Activated CD4-positive, alpha-beta memory T cell treated with anti-CD3 and anti-CD28 coated beads for 36 hours (primary cell): ENCODE measurements around the gene PDK2. TPM values are rescaled to one million over a fixed set of nuclear protein-coding genes. Genes with fewer than 3 reads are reported as not detected.

ENCODE experiments used
- CTCF ChIA-PET: fragments of 350-600 bp; sonication (Branson Sonifier 250); formaldehyde crosslinking; loops from one replicate; lab custom pipeline; 2021; ENCODE audit warnings: antibody characterized with exemption, inconsistent platforms; lab: Charles Lee
- POLR2A ChIA-PET: fragments of 350-600 bp; sonication (Branson Sonifier 250); formaldehyde crosslinking; loops from one replicate; lab custom pipeline; 2021; ENCODE audit warnings: antibody characterized with exemption; lab: Charles Lee
- DNase-seq: peaks from one replicate; pipeline ENCODE4 v3.0.0-alpha.2; 2020
- H3K27ac Mint-ChIP-seq: one replicate; pipeline ENCODE4 v1.8.0; 2021; ENCODE audit warnings: mixed read lengths
- H3K27me3 Mint-ChIP-seq: one replicate; pipeline ENCODE4 v1.8.0; 2021; ENCODE audit warnings: mixed read lengths
- H3K36me3 Mint-ChIP-seq: one replicate; pipeline ENCODE4 v1.8.0; 2021; ENCODE audit warnings: mixed read lengths
- H3K4me1 Mint-ChIP-seq: one replicate; pipeline ENCODE4 v1.8.0; 2021; ENCODE audit warnings: low read depth, mixed read lengths
- H3K4me3 Mint-ChIP-seq: one replicate; pipeline ENCODE4 v1.8.0; 2021; ENCODE audit warnings: mild to moderate bottlenecking, mixed read lengths
- H3K9me3 Mint-ChIP-seq: one replicate; pipeline ENCODE4 v1.8.0; 2021; ENCODE audit warnings: mixed read lengths
- intact Hi-C: fragments of 100-400 bp; cut with micrococcal nuclease; formaldehyde crosslinking; loops from one replicate; pipeline ENCODE4 v1.15.1; 2023
- total RNA-seq, 2 experiments: library from RNA; stranded (reverse); gene quantifications; one replicate each; pipeline ENCODE4 v1.2.3, GENCODE V29; 2021

Gene PDK2
- total RNA-seq, 2 experiments from 2014 or later = 13.3 to 14.6 TPM

DNA sequence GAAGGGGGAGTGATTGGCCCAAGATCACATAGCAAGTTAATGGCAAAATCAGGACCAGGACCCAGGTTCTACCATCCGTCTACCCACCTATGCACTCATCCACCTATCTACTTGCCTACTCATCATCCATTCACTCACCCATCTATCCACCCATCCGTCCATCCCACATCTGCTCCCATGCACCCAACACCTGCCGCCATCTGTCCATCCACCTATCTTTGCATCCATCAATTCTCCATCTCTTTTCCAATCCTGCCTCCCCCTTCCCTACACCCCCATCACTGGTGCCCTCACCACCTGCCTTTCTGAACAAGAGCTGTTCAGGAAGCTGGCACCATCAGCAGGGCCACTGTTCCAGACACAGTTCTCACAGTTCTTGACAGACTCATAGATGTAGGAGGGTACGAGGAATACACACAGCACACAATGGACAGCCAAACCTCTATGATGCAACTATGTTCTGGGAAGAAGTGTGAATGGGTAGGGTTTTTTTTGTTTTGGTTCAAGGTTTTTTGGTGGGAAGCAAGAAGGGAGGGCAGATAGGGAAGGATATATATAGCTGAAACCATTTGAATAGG, 30.4 kb downstream of the PDK2 start:
- ChIA-PET POLR2A (no interaction called here), CTCF (interaction anchor here (0.7 to 1.7 kb wide), 4 partner anchors 11 to 44 kb away, joined by 3 to 6 read pairs (median 4); no protein-coding TSS in a partner anchor)
- no peak overlapping the region for H3K27ac Mint-ChIP-seq
- H3K9me3 Mint-ChIP-seq = no peaks in the 10 kb centered on the region
- DNase-seq = no peak
- intact Hi-C loops = no loop called here
- peaks cover 10% of the 10 kb centered on the region for H3K4me1 Mint-ChIP-seq
- peaks cover 6% of the 10 kb centered on the region for H3K27me3 Mint-ChIP-seq
- H3K36me3 Mint-ChIP-seq = no peaks in the 10 kb centered on the region
- H3K4me3 Mint-ChIP-seq = no peak overlapping the region

DNA sequence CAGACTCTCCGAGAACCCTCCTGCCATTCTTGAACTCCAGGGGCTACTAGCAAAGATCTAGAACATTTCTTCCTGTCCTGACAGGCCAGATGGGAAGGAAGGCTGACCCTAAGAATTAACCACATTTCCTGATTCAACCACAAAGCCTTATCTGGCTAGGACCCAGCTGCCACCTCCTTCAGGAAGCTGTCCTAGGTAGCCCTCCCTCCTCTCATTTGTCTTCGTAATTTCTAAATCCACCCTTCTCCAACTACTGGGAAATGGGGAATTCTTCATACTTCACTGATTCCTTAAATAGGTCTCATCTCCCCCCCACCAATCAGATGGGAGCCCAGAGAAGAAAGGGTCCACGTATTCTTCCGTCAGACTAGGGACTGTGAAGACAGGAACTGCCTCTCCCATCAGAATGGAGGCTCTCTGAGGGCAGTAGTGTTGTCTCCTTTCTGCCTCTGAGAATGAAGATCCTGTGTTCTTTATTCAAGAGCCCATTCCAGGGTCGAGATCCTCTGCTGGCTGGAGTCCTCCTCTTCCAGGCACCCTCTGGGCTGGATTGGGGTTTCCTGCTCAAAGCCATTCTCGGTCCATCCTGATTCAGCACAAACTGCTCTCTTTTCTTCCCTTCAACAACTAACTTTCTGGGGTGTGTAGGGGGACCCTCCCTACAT, 32.7 kb downstream of the PDK2 start:
- ChIA-PET CTCF (no interaction called here), POLR2A (no interaction called here)
- intact Hi-C loops = no loop called here
- no peak overlapping the region for H3K27ac Mint-ChIP-seq
- peaks cover 2% of the 10 kb centered on the region for H3K36me3 Mint-ChIP-seq
- H3K4me1 Mint-ChIP-seq = peaks cover 27% of the 10 kb centered on the region
- no peaks in the 10 kb centered on the region for H3K9me3 Mint-ChIP-seq
- H3K27me3 Mint-ChIP-seq = peaks cover 10% of the 10 kb centered on the region
- DNase-seq = no peak
- no peak overlapping the region for H3K4me3 Mint-ChIP-seq

DNA sequence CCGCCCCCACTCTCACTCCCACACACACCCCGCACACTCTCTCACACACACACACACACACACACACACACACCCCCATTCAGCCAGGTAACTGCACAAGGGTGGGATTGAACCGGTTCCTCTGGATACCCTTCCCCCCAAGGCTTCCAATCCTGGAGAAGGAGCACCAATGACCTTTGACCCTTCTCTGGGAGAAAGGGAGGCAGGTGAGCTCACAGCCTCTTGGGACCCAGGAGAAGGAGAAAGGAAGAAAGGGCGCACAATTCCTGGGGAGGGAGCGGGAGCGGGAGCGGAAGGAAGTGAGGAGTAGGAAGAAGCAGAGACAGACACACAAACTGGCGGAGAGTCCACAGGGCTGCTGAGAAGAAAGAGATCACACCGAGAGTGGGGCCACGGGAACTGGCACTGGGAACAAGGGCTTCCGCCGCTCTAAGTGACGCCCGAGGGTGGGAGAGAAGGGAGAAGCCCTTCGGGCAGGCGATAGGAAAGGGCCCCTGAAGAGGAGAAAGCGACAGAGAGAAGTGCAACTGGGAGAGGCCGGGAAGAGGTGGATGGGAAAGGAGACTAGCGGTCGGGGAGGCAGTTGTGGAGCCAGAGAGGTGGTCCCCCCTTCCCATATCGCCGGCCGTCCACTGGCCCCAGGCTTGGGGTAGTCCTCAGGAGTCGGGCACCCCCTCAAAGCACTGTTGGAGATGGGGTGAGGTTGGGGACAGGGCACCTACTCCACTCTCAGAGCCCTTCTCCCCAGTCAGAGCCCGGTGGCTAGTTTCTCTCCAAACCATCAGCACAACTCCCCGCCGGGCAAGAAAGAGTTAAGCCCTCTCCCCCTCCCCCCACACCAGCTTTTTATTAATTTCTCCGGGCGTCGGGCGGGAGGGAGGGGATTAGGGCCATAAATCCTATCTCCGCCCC, 33.5 kb downstream of the PDK2 start:
- H3K36me3 Mint-ChIP-seq = peaks cover 5% of the 10 kb centered on the region
- H3K4me1 Mint-ChIP-seq = peaks cover 27% of the 10 kb centered on the region
- DNase-seq = no peak
- POLR2A ChIA-PET = no interaction called here
- H3K27me3 Mint-ChIP-seq = peaks cover 10% of the 10 kb centered on the region
- CTCF ChIA-PET = interaction anchor here (4.1 kb wide), 1 partner anchor 11 kb away, joined by 22 read pairs; no protein-coding TSS in a partner anchor
- no peak overlapping the region for H3K27ac Mint-ChIP-seq
- intact Hi-C loops = no loop called here
- H3K4me3 Mint-ChIP-seq = peak overlapping the region; percentile 35
- H3K9me3 Mint-ChIP-seq = no peaks in the 10 kb centered on the region

DNA sequence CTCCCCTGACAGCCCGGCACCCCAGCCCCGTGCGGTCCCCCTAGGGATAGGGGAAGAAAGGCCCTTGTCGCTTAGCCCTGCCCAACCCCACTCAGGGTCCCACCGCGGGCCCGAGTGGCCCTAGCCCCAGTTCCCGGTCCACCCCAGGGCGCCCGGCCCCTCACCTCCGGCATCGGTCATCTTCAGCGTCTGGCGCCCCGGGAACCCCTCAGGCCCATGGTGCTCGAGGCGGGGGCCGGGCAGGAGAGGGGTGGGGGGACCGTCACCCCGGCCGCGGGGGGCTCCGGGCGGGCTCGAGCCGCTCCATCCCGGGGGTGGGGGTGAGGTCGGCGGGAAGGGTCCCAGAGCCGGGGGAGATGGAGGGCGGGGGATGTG, 34.2 kb downstream of the PDK2 start:
- Mint-ChIP-seq H3K4me1 (peaks cover 27% of the 10 kb centered on the region), H3K9me3 (no peaks in the 10 kb centered on the region)
- POLR2A ChIA-PET = no interaction called here

DNA sequence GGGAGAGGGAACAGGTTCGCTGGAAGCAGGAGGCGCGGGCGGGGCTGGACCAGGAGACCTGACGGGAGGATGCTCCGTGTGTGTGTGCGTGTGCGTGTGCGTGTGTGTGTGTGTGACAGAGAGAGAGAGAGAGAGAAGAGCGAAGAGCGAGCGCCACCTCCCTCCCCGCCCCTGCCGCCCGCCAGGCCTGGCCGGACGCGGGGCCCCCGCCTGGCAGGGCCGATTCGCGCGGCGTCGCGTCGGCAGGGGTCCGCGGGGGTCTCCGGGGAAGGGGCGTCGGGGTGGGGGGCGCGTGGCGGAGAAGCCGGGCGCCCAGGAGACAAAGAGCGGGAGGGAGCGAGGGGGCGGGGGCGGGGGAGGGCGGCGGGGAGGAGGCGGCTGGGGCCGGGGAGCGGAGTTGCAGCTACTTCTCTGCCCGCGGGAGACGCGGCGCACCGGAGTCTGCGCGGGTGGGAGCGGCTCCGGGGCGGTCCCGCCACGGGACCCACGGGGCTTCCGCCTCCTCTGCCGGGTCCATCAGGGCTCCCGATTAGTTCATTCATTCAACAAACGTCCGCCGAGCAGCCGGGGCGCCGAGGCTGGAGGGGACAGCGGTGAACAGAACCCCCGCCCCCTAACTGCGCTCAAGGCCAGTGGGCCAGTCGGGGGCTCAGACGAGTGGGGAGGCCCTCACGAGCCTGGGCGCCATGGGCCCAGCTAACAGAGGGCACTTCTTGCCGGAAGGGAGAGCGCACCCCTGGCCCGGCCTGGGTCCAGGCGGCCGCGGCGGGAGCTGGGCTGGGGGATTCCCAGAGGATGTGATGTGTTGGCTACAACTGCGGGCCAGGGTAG, 34.8 kb downstream of the PDK2 start, which contains the start of gene SAMD14:
SAMD14 (minus strand) TSS at position 433 of the 831 bp plus-strand sequence. CDS start 5,201 bp downstream, outside the sequence.
- POLR2A ChIA-PET = interaction anchor here (0.6 to 1.2 kb wide), 2 partner anchors 12 to 100 kb away, joined by 3 to 4 read pairs; no protein-coding TSS in a partner anchor
- Mint-ChIP-seq H3K27ac (peak within 1 kb of the TSS; percentile 18), H3K4me3 (peak within 1 kb of the TSS; percentile 68), H3K4me1 (peaks cover 27% of the 10 kb centered on the region), H3K9me3 (no peaks in the 10 kb centered on the region), H3K36me3 (peaks cover 9% of the 10 kb centered on the region), H3K27me3 (peaks cover 10% of the 10 kb centered on the region)
- CTCF ChIA-PET = interaction anchor here (0.6 to 4.1 kb wide), 10 partner anchors 9 to 42 kb away, joined by 3 to 22 read pairs (median 6); partner anchors contain the start of gene PDK2
- DNase-seq = peak; percentile 63
- intact Hi-C loops = loop anchor here (2.0 kb wide), 1 partner anchor 21 kb away; the partner anchor contains the start of gene PPP1R9B

More for the DNA sequence above, 34.2 kb downstream of the PDK2 start:
- CTCF ChIA-PET = interaction anchor here (0.9 to 4.1 kb wide), 5 partner anchors 10 to 35 kb away, joined by 4 to 22 read pairs (median 10); partner anchors contain the start of gene PDK2
- intact Hi-C loops = no loop called here
- Mint-ChIP-seq H3K27me3 (peaks cover 10% of the 10 kb centered on the region), H3K4me3 (peak overlapping the region; percentile 68), H3K36me3 (peaks cover 9% of the 10 kb centered on the region), H3K27ac (peak overlapping the region; percentile 13)
- DNase-seq = no peak

DNA sequence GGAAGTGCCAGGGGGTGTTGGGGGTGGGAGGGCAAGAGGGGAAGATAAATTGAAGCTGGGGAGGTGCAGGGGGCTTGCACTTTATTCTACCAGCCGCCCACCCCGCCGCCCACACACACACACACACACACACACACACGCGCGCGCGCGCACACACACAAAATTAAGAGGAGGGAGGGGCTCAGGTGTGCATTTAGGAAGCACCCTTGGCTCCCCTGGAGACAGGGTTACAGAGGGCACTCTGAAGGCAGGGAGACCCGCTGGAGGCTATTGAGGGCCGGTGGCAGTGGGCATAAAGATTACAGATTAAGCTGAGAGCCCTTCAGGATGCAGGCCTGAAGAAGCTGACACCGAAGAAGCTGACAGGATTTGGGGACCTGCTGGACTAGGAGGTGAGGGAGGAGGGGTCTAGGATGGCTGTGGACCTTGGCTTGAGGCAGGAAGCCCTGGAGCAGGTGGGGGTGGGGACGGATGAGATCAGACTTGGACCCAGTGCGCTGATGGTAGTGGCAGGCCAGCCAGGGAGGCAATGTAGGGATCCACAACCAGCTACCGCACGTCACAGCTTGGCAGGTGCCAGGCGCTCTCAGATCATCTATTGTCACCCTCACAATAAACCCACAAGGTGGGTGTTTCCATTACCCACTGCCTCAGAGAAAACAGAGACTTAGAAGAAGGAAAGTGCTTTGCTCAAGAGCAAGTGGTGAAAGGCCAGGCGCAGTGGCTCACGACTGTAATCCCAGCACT, 35.6 kb downstream of the PDK2 start:
- DNase-seq = peak; percentile 33
- intact Hi-C loops = loop anchor here (2.0 kb wide), 1 partner anchor 20 kb away; the partner anchor contains the start of gene PPP1R9B
- CTCF ChIA-PET = interaction anchor here (0.6 to 4.1 kb wide), 9 partner anchors 8 to 43 kb away, joined by 3 to 22 read pairs (median 7); partner anchors contain the start of gene PDK2

DNA sequence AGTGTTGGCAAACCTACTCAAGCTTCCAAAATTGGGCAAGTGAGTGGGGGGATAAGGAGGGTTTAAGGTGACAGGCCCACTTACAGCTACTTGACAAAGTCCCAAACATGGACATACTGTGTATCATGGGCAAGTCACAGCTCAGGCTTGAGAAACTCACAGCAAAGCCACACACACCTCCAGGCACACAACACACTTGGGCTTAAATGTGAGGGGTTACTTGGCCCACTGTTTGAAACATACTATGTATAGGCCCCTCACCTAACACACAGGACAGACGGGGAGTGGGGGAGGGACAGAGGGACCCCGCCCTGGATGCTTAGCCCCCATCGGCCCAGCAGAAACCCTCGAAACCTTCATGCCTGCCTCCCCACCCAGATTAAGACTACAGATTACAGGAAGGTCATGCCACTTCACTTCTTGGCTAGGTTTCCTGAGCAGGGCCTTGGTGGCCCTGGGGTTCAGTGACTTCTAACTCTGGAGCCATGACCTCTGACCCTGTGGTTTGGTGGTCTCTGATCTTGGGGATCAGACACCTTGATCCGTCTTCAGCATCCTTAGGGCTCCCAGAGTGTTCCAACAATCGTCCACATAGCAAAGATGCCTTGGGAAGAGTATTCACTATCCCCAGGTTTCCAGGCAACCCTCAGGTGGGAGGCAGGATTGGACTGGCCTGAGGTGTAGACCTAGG, 37.1 kb downstream of the PDK2 start:
- Mint-ChIP-seq H3K4me3 (no peak overlapping the region), H3K4me1 (peaks cover 27% of the 10 kb centered on the region), H3K27ac (peak overlapping the region; percentile 23), H3K27me3 (peaks cover 10% of the 10 kb centered on the region), H3K36me3 (peaks cover 24% of the 10 kb centered on the region), H3K9me3 (no peaks in the 10 kb centered on the region)
- intact Hi-C loops = no loop called here
- no peak for DNase-seq
- ChIA-PET CTCF (interaction anchor here (0.7 to 4.1 kb wide), 6 partner anchors 15 to 68 kb away, joined by 3 to 22 read pairs (median 5); partner anchors contain the start of gene PPP1R9B), POLR2A (interaction anchor here (1.0 to 2.1 kb wide), 5 partner anchors 9 to 29 kb away, joined by 3 to 6 read pairs (median 3); no protein-coding TSS in a partner anchor)

More for the DNA sequence above, 35.6 kb downstream of the PDK2 start:
- Mint-ChIP-seq H3K9me3 (no peaks in the 10 kb centered on the region), H3K27me3 (peaks cover 10% of the 10 kb centered on the region), H3K27ac (peak overlapping the region; percentile 18), H3K36me3 (peaks cover 11% of the 10 kb centered on the region), H3K4me1 (peaks cover 27% of the 10 kb centered on the region), H3K4me3 (peak overlapping the region; percentile 62)
- POLR2A ChIA-PET = interaction anchor here (0.6 to 2.1 kb wide), 3 partner anchors 13 to 100 kb away, joined by 3 to 6 read pairs (median 4); no protein-coding TSS in a partner anchor

DNA sequence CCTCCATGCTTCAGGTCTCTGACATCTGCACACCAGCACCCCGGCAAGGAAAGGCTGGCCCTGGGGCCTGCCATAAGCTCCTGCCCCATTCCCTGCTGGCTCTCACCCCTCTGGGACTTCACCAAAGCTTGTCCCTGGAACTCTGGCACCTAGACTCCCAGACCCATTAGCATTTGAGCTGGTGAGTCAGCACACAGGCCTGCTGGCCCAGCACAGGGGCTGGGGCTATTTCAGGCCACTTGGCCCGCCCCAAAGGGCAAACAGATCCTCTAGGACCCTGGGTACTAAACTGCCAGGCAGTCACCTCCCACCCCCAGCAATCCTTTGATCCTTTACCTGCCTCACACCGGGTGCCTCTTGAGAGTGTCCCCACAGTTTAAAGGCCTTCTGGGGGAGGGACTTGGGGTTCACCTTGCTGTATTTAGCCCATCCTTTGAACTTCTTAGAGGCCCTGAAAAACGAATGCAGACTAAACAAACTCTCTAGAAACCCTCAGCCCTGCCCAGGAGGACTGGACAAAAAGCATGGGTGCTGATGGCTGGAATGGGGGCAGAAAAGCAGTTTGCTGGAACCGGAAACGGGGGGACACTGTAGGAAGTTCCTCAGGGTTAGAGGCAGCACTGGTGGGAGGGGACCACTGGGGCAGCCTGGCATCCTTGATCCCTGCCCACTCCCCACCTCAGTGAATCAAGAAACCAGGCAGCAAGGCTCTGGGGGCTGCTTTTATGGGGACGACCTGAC, 38.0 kb downstream of the PDK2 start:
- Mint-ChIP-seq H3K4me3 (no peak overlapping the region), H3K4me1 (peaks cover 27% of the 10 kb centered on the region), H3K36me3 (peaks cover 33% of the 10 kb centered on the region), H3K27ac (no peak overlapping the region), H3K9me3 (no peaks in the 10 kb centered on the region), H3K27me3 (peaks cover 10% of the 10 kb centered on the region)
- POLR2A ChIA-PET = no interaction called here
- CTCF ChIA-PET = interaction anchor here (0.7 to 4.1 kb wide), 2 partner anchors 16 to 67 kb away, joined by 4 to 22 read pairs; no protein-coding TSS in a partner anchor
- DNase-seq = no peak
- intact Hi-C loops = no loop called here

DNA sequence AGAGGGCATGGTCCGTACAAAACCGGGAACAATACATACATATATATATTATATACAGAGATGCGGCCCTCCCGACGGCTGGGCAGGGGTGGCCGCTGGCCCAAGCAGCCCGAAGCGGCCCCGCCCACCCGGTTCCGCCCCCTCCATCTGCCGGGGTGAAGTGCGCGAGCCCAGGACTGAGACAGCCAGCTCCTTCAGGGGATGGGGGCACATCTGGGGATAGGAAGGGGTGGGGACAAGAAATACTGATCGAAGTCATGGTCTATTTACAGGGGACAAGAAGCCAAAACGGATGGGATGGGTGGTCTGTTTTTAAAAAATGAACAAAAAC, 38.6 kb downstream of the PDK2 start:
- H3K27ac Mint-ChIP-seq = no peak overlapping the region
- H3K27me3 Mint-ChIP-seq = peaks cover 6% of the 10 kb centered on the region
- intact Hi-C loops = no loop called here

More for the DNA sequence above, 38.6 kb downstream of the PDK2 start:
- POLR2A ChIA-PET = no interaction called here
- no peak for DNase-seq
- peaks cover 38% of the 10 kb centered on the region for H3K36me3 Mint-ChIP-seq
- H3K4me3 Mint-ChIP-seq = no peak overlapping the region
- H3K9me3 Mint-ChIP-seq = no peaks in the 10 kb centered on the region
- CTCF ChIA-PET = no interaction called here
- peaks cover 25% of the 10 kb centered on the region for H3K4me1 Mint-ChIP-seq
